IMR-90 (cell line): Measurements from ENCODE around the gene DSCAML1. TPM values are rescaled to one million over a fixed set of nuclear protein-coding genes. Genes with fewer than 3 reads are reported as not detected.

Experiments used
- ATAC-seq: fragments of 200-7000 bp; cut with Tn5 transposase; 2 replicates; pipeline ENCODE4 v1.9.1; 2020; ENCODE audit warnings: low read depth, mild to moderate bottlenecking, moderate library complexity
- BruUV-seq: library from RNA; stranded (reverse); fragments of 400-500 nt; replicated peaks from 2 replicates; lab custom pipeline; 2021; lab: Mats Ljungman, UMichigan
- CTCF ChIA-PET: fragments of 300-600 bp; formaldehyde crosslinking; extraction: SDS; loops from one replicate; lab custom pipeline; 2021; ENCODE audit warnings: antibody characterized with exemption; lab: Yijun Ruan, JAX
- POLR2A ChIA-PET: fragments of 300-600 bp; sonication (Branson Sonifier 250); formaldehyde crosslinking; loops from one replicate; lab custom pipeline; 2022; ENCODE audit warnings: antibody characterized with exemption; ENCODE audit not compliant: unreplicated experiment; lab: Charles Lee
- DNase-seq: peaks from one replicate; pipeline ENCODE4 v3.0.0; 2013
- H2AFZ ChIP-seq: replicated peaks from 2 replicates; pipeline ENCODE3; 2013; ENCODE audit warnings: low read length, mild to moderate bottlenecking; ENCODE audit not compliant: poor library complexity
- H2AK5ac ChIP-seq: 2 replicates; pipeline ENCODE4 v1.6.1; 2013; ENCODE audit warnings: low read depth, low read length, inconsistent platforms
- H2AK9ac ChIP-seq: replicated peaks from 2 replicates; pipeline ENCODE3; 2013; ENCODE audit warnings: mild to moderate bottlenecking, low read depth, low read length, moderate library complexity; ENCODE audit not compliant: poor library complexity
- H2BK120ac ChIP-seq: 2 replicates; pipeline ENCODE4 v1.6.1; 2013; ENCODE audit warnings: low read depth, low read length, inconsistent platforms
- H2BK15ac ChIP-seq: 3 replicates; pipeline ENCODE4 v1.6.1; 2013; ENCODE audit warnings: low read depth, low read length, inconsistent platforms
- H2BK20ac ChIP-seq: 2 replicates; pipeline ENCODE4 v1.6.1; 2013; ENCODE audit warnings: low read depth, mild to moderate bottlenecking, inconsistent platforms, low read length, moderate library complexity
- H2BK5ac ChIP-seq: 2 replicates; pipeline ENCODE4 v1.6.1; 2013; ENCODE audit warnings: mild to moderate bottlenecking, low read depth, low read length, inconsistent platforms; ENCODE audit not compliant: poor library complexity, severe bottlenecking
- H3K14ac ChIP-seq: replicated peaks from 2 replicates; pipeline ENCODE4 v1.6.1; 2013; ENCODE audit warnings: low read depth, low read length, inconsistent platforms
- H3K18ac ChIP-seq: 2 replicates; pipeline ENCODE4 v1.6.1; 2013; ENCODE audit warnings: low read depth, low read length, control low read depth
- H3K23ac ChIP-seq: 2 replicates; pipeline ENCODE4 v1.6.1; 2013; ENCODE audit warnings: low read depth, low read length, inconsistent platforms
- H3K27ac ChIP-seq: 2 replicates; pipeline ENCODE4 v1.5.1; 2013; ENCODE audit warnings: mild to moderate bottlenecking, control low read depth, low read length; ENCODE audit not compliant: insufficient read depth
- H3K27me3 ChIP-seq: 2 replicates; pipeline ENCODE4 v1.6.1; 2013; ENCODE audit warnings: low read length; ENCODE audit not compliant: control insufficient read depth, insufficient read depth
- H3K36me3 ChIP-seq: 2 replicates; pipeline ENCODE4 v1.6.1; 2013; ENCODE audit warnings: low read length, mixed read lengths; ENCODE audit not compliant: control insufficient read depth, insufficient read depth
- H3K4ac ChIP-seq: 2 replicates; pipeline ENCODE4 v1.6.1; 2013; ENCODE audit warnings: low read depth, low read length, inconsistent platforms
- H3K4me1 ChIP-seq: 2 replicates; pipeline ENCODE4 v1.6.1; 2013; ENCODE audit warnings: low read length, mixed read lengths; ENCODE audit not compliant: control insufficient read depth, insufficient read depth
- H3K4me2 ChIP-seq: 2 replicates; pipeline ENCODE4 v1.6.1; 2013; ENCODE audit warnings: low read depth, mild to moderate bottlenecking, control low read depth, low read length, moderate library complexity
- H3K4me3 ChIP-seq: 2 replicates; pipeline ENCODE4 v1.5.1; 2013; ENCODE audit warnings: low read depth, mild to moderate bottlenecking, control low read depth, low read length, moderate library complexity; ENCODE audit not compliant: insufficient read depth
- H3K56ac ChIP-seq: 2 replicates; pipeline ENCODE4 v1.6.1; 2013; ENCODE audit warnings: low read length, inconsistent platforms; ENCODE audit not compliant: insufficient read depth; ENCODE audit errors: extremely low read depth
- H3K79me1 ChIP-seq, 2 experiments: 2 replicates each; pipeline ENCODE4 v1.6.1; 2013; ENCODE audit warnings: low read length in 2 of 2, inconsistent platforms in 1 of 2, low read depth in 1 of 2
- H3K9ac ChIP-seq: 2 replicates; pipeline ENCODE4 v1.6.1; 2013; ENCODE audit warnings: low read depth, low read length, control low read depth
- H3K9me1 ChIP-seq: 2 replicates; pipeline ENCODE4 v1.6.1; 2013; ENCODE audit warnings: low read length, inconsistent platforms; ENCODE audit not compliant: insufficient read depth
- H3K9me3 ChIP-seq: 2 replicates; pipeline ENCODE4 v1.6.1; 2013; ENCODE audit warnings: low read length; ENCODE audit not compliant: control insufficient read depth, insufficient read depth
- H4K20me1 ChIP-seq: 2 replicates; pipeline ENCODE4 v1.6.1; 2013; ENCODE audit warnings: low read length, inconsistent platforms; ENCODE audit not compliant: insufficient read depth
- H4K5ac ChIP-seq: 2 replicates; pipeline ENCODE4 v1.6.1; 2013; ENCODE audit warnings: mild to moderate bottlenecking, low read depth, low read length, control low read depth
- H4K8ac ChIP-seq, 2 experiments: 2 replicates each; pipeline ENCODE4 v1.6.1; 2013; ENCODE audit warnings: low read depth in 2 of 2, low read length in 2 of 2, control low read depth in 1 of 2, inconsistent platforms in 1 of 2
- H4K91ac ChIP-seq: 2 replicates; pipeline ENCODE4 v1.6.1; 2013; ENCODE audit warnings: low read depth, low read length, inconsistent platforms; ENCODE audit not compliant: insufficient read depth
- POLR2A ChIP-seq: IDR thresholded peaks from 2 replicates; pipeline ENCODE4 v1.6.1; 2012; ENCODE audit warnings: mild to moderate bottlenecking, low read depth, low read length
- WGBS, 2 experiments: methylation state at CpG; one replicate each; pipeline versions ENCODE4 v1.1.5 to v1.1.7; 2013; ENCODE audit warnings: missing lambda C conversion rate in 2 of 2; ENCODE audit not compliant: insufficient read length in 1 of 2; ENCODE audit errors: extremely low coverage in 2 of 2; 5-methylcytosine and 5-hydroxymethylcytosine counted together
- dilution Hi-C: fragments of 300-500 bp; cut with HindIII; formaldehyde crosslinking; loops from one replicate; pipeline ENCODE4 v1.14.3; 2018; ENCODE audit warnings: low sequenced_read_pairs; ENCODE audit not compliant: unreplicated experiment
- in situ Hi-C: fragments of 300-500 bp; cut with MboI; formaldehyde crosslinking; loops from 3 replicates; pipeline ENCODE4 v1.14.3; 2019; ENCODE audit warnings: low sequenced_read_pairs, inconsistent platforms, mixed read lengths
- intact Hi-C: fragments of 100-400 bp; cut with micrococcal nuclease; formaldehyde crosslinking; loops from 2 replicates; pipeline ENCODE4 v1.10.0; 2022
- polyA plus RNA-seq, 3 experiments: library from polyadenylated mRNA; depleted of rRNA; stranded (reverse); fragments of >200 nt; gene quantifications; 2 replicates each; pipeline ENCODE4 v1.2.3, GENCODE V29; 2012; ENCODE audit warnings: low replicate concordance in 1 of 3
- total RNA-seq: library from RNA; depleted of rRNA; stranded (reverse); fragments of >200 nt; gene quantifications from 2 replicates; pipeline ENCODE4 v1.2.3, GENCODE V29; 2012

Gene DSCAML1
- total and polyA plus RNA-seq, 2 of the 4 experiments (the other 2 are of a cell fraction), result not detected

DNA sequence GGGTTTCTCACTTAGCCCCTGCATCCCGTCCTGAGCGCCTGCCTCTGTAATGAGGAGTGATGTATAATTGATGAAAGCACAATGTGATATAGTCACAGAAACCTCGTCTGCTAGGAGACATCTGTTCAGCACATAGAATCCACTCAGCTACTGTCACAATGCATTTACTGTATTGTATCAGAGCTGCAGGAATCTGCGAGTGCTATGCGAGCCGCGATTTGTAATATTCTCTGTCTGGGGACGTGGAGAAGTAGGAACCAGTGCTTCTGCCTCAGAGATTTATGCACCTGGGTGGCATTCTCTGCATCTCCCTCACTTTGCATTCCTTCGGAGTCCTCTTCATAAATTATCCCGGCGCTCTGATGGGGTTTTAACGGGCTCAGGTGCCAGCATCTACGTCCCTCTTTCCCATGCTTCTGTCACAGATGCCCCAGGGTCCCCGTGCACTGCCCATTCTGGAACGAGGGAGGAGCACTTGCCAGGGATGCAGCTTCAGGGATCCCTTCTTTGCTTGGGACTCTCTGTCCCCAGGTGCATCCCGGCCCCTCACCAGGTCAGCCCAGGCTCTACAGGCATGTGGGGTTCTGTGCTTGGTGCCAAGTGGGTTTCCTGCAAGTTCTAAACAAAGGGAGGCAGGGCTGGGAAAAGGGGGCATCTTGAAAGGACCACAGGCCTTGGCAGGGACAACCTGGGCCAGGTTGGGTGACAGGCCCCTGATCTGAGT, 205.5 kb downstream of the DSCAML1 start:
- 36% methylated on average over 7 of the region's 16 CpGs; no CpG with 5 or more reads in 1 of the 2 experiments for WGBS, 2 experiments
- Histone ChIP-seq H4K91ac (no peak overlapping the region), H2BK15ac (no peak overlapping the region), H2BK120ac (no peak overlapping the region), H2AFZ (no peak overlapping the region), H3K9me1 (no peaks in the 10 kb centered on the region), H3K36me3 (no peaks in the 10 kb centered on the region), H3K4ac (no peak overlapping the region), H3K27ac (no peak overlapping the region), H3K27me3 (peaks cover 9% of the 10 kb centered on the region), H2AK9ac (no peak overlapping the region), H4K20me1 (no peaks in the 10 kb centered on the region), H4K8ac (no peak overlapping the region), H3K56ac (no peak overlapping the region), H2BK20ac (no peak overlapping the region), H3K18ac (no peak overlapping the region), H3K14ac (no peak overlapping the region), H3K4me2 (no peak overlapping the region), H3K9ac (no peak overlapping the region), H3K4me3 (no peak overlapping the region), H4K5ac (no peak overlapping the region), H3K23ac (no peak overlapping the region), H3K9me3 (no peaks in the 10 kb centered on the region), H3K79me1 (no peaks in the 10 kb centered on the region), H2AK5ac (no peak overlapping the region), H3K4me1 (no peaks in the 10 kb centered on the region), H2BK5ac (no peak overlapping the region)
- in situ Hi-C loops (no loop called here), dilution Hi-C loops (no loop called here), intact Hi-C loops (no loop called here)
- no TSS peak for BruUV-seq
- ChIA-PET POLR2A (no interaction called here), CTCF (no interaction called here)
- TF ChIP-seq POLR2A, result no peak
- ATAC-seq (no peak), DNase-seq (no peak)
